Hepatocyte (in vitro differentiated cells): ENCODE measurements around the gene CENPC. TPM values are rescaled to one million over a fixed set of nuclear protein-coding genes. Genes with fewer than 3 reads are reported as not detected.

Experiments
- DNase-seq: peaks from one replicate; pipeline ENCODE4 v3.0.0-alpha.2; 2016; ENCODE audit warnings: low spot score
- H2AFZ ChIP-seq: fragments of 200-600 bp; sonication (generic); 2 replicates; pipeline ENCODE4 v1.6.0; 2016; ENCODE audit warnings: antibody characterized with exemption, mild to moderate bottlenecking
- H3K27ac ChIP-seq: fragments of 200-600 bp; sonication (generic); 2 replicates; pipeline ENCODE4 v1.5.1; 2016; ENCODE audit warnings: mild to moderate bottlenecking
- H3K27me3 ChIP-seq: fragments of 200-600 bp; sonication (generic); 2 replicates; pipeline ENCODE4 v1.6.1; 2016
- H3K36me3 ChIP-seq: fragments of 200-600 bp; sonication (generic); replicated peaks from 2 replicates; pipeline ENCODE4 v1.5.1; 2016; ENCODE audit warnings: low read depth; ENCODE audit not compliant: insufficient read depth
- H3K4me1 ChIP-seq: fragments of 200-600 bp; sonication (generic); 2 replicates; pipeline ENCODE4 v1.5.1; 2016; ENCODE audit warnings: mild to moderate bottlenecking, moderate library complexity; ENCODE audit not compliant: insufficient read depth
- H3K4me2 ChIP-seq: fragments of 200-600 bp; sonication (generic); 2 replicates; pipeline ENCODE4 v1.6.0; 2016
- H3K4me3 ChIP-seq: fragments of 200-600 bp; sonication (generic); 2 replicates; pipeline ENCODE4 v1.5.1; 2016; ENCODE audit warnings: mild to moderate bottlenecking
- H3K79me2 ChIP-seq: fragments of 200-600 bp; sonication (generic); 2 replicates; pipeline ENCODE4 v1.6.0; 2017; ENCODE audit warnings: mild to moderate bottlenecking
- H3K9me2 ChIP-seq: fragments of 200-600 bp; sonication (generic); replicated peaks from 2 replicates; pipeline ENCODE4 v1.6.0; 2017; ENCODE audit warnings: mild to moderate bottlenecking; ENCODE audit not compliant: insufficient read depth
- H3K9me3 ChIP-seq: fragments of 200-600 bp; sonication (generic); 2 replicates; pipeline ENCODE4 v1.5.1; 2016; ENCODE audit warnings: low read depth, mild to moderate bottlenecking
- H4K20me1 ChIP-seq: fragments of 200-600 bp; sonication (generic); 2 replicates; pipeline ENCODE4 v1.6.0; 2016; ENCODE audit warnings: mild to moderate bottlenecking; ENCODE audit not compliant: insufficient read depth, poor library complexity, severe bottlenecking
- EZH2 ChIP-seq: fragments of 200-600 bp; sonication (generic); IDR thresholded peaks from 2 replicates; pipeline ENCODE4 v1.6.1; 2016; ENCODE audit warnings: antibody characterized with exemption, mild to moderate bottlenecking, borderline replicate concordance
- EZH2phosphoT487 ChIP-seq: fragments of 200-600 bp; sonication (generic); IDR thresholded peaks from one replicate; pipeline ENCODE4 v1.6.1; 2018; ENCODE audit warnings: antibody characterized with exemption, mild to moderate bottlenecking, low read depth, moderate library complexity; ENCODE audit not compliant: unreplicated experiment, severe bottlenecking
- WGBS: methylation state at CpG from one replicate; pipeline ENCODE4 v1.1.6; 2016; ENCODE audit warnings: low lambda C conversion rate; ENCODE audit errors: missing lambda C conversion rate; 5-methylcytosine and 5-hydroxymethylcytosine counted together
- polyA plus RNA-seq: library from polyadenylated mRNA; unstranded; fragments of >200 nt; fragmentation: Nextera tagmentation; extraction: Ambion mirVana; gene quantifications from 2 replicates; pipeline ENCODE4 v1.2.1, GENCODE V29; 2016
- total RNA-seq: library from RNA; depleted of rRNA; stranded (reverse); fragments of >200 nt; gene quantifications from 2 replicates; pipeline ENCODE4 v1.2.3, GENCODE V29; 2014
- TF ChIP-seq, protein P1 (sequence below): fragments of 200-600 bp; sonication (generic); IDR thresholded peaks from 2 replicates; pipeline ENCODE4 v1.5.1; 2016; ENCODE audit warnings: antibody characterized with exemption, mild to moderate bottlenecking; ENCODE audit not compliant: poor library complexity

CENPC gene
- total and polyA plus RNA-seq, 2 experiments from 2014 or later: 11.2 to 20.8 TPM

DNA sequence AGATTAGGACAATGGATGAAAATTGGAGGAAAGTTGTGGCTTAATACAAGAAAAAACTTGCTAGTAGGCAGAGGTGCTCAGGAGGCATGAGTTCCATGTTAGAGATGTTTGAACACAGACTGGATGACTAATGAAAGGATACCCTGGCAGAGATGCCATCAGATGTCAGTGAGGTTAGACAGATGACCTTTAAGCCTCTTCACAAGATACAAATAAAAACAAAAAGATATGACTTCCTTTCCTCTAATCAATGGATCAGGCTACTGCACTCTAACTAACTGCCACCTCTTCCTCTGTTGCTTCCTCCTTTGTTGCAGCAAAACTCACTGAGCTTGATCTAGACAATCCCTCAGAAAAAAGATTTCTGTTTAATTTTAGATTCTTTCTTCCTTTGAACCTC is 27.9 kb upstream of the CENPC start:
- Histone ChIP-seq H3K9me3 (no peaks in the 10 kb centered on the region), H4K20me1 (no peaks in the 10 kb centered on the region), H3K4me3 (no peak overlapping the region), H3K9me2 (no peaks in the 10 kb centered on the region), H3K79me2 (no peaks in the 10 kb centered on the region), H3K27me3 (no peaks in the 10 kb centered on the region), H3K4me2 (no peak overlapping the region), H3K36me3 (no peaks in the 10 kb centered on the region), H3K27ac (no peak overlapping the region), H2AFZ (no peak overlapping the region), H3K4me1 (no peaks in the 10 kb centered on the region)
- no peak for TF ChIP-seq EZH2phosphoT487
- TF ChIP-seq, protein P1, sequence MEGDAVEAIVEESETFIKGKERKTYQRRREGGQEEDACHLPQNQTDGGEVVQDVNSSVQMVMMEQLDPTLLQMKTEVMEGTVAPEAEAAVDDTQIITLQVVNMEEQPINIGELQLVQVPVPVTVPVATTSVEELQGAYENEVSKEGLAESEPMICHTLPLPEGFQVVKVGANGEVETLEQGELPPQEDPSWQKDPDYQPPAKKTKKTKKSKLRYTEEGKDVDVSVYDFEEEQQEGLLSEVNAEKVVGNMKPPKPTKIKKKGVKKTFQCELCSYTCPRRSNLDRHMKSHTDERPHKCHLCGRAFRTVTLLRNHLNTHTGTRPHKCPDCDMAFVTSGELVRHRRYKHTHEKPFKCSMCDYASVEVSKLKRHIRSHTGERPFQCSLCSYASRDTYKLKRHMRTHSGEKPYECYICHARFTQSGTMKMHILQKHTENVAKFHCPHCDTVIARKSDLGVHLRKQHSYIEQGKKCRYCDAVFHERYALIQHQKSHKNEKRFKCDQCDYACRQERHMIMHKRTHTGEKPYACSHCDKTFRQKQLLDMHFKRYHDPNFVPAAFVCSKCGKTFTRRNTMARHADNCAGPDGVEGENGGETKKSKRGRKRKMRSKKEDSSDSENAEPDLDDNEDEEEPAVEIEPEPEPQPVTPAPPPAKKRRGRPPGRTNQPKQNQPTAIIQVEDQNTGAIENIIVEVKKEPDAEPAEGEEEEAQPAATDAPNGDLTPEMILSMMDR: no peak
- TF ChIP-seq EZH2: no peak
- no peak for DNase-seq

DNA sequence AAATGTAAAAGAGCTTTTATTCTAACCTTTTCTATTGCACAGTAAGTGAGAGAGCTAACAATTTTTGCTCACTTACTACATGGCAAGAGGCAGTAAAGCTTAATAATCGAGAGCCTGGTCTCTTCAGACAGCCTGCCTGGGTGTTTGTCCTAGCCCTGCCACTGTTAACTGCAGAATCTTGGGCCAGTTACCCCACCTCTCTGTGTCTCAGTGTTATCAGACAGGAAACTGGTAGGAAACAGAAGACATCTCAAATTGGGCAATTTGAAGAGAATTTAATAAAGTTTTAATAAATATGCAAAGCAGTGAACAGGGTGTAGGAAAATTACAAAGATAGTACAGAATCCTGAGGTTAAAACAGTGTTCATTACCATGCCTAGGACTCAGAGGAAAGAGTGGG is 26.7 kb upstream of the CENPC start:
- no peaks in the 10 kb centered on the region for H4K20me1 ChIP-seq
- H3K4me1 ChIP-seq: no peaks in the 10 kb centered on the region
- no peak overlapping the region for H3K4me2 ChIP-seq
- no peak for TF ChIP-seq EZH2phosphoT487
- TF ChIP-seq, protein P1: no peak
- TF ChIP-seq EZH2: no peak
- DNase-seq: no peak
- H3K9me2 ChIP-seq: no peaks in the 10 kb centered on the region
- no peaks in the 10 kb centered on the region for H3K79me2 ChIP-seq
- H3K9me3 ChIP-seq: no peaks in the 10 kb centered on the region
- no peak overlapping the region for H3K27ac ChIP-seq
- no peak overlapping the region for H2AFZ ChIP-seq
- H3K36me3 ChIP-seq: peaks cover 2% of the 10 kb centered on the region
- 69% methylated on average over 1 of the region's 1 CpG for WGBS
- H3K4me3 ChIP-seq: no peak overlapping the region
- H3K27me3 ChIP-seq: no peaks in the 10 kb centered on the region

DNA sequence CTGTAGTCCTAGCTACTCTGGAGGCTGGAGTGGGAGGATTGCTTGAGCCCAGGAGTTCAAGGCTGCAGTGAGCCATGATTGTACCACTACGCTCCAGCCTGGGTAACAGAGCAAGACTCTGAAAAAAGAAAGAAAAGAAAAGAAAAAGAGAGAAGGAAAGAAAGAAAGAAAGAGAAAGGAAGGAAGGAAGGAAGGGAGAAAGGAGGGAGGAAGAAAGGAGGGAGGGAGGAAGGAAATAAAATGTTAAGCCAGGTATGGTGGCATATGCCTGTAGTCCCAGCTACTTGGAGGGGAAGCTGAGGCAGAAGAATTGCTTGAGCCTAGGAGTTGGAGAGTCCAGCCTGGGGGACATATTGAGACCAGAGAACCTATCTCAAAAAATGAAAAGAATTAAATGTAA is 25.2 kb upstream of the CENPC start:
- H3K4me2 ChIP-seq: no peak overlapping the region
- no peak overlapping the region for H2AFZ ChIP-seq
- TF ChIP-seq EZH2phosphoT487 (no peak), EZH2 (no peak)
- TF ChIP-seq, protein P1: no peak
- no peaks in the 10 kb centered on the region for H4K20me1 ChIP-seq
- no peak overlapping the region for H3K27ac ChIP-seq
- H3K36me3 ChIP-seq: peaks cover 2% of the 10 kb centered on the region
- H3K9me2 ChIP-seq: no peaks in the 10 kb centered on the region
- no peak for DNase-seq
- H3K4me3 ChIP-seq: no peak overlapping the region
- no peaks in the 10 kb centered on the region for H3K79me2 ChIP-seq
- H3K4me1 ChIP-seq: no peaks in the 10 kb centered on the region
- no peaks in the 10 kb centered on the region for H3K27me3 ChIP-seq
- H3K9me3 ChIP-seq: no peaks in the 10 kb centered on the region
- 100% methylated on average over 1 of the region's 1 CpG for WGBS

DNA sequence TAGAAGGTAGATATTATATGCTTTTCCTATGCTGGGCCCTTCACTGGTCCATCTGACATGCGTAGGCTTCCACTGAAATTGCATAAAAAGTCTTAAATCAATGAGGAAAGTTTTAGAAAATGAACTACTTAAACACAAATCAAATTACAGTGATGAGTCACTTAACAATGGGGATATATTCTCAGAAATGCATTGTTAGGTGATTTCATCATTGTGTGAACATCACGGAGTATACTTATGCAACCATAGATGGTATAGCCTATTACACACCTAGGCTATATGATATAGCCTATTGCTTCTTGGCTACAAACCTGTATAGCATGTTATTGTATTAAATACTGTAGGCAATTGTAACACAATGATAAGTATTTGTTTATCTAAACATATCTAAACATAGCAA is 23.5 kb upstream of the CENPC start:
- no peak overlapping the region for H2AFZ ChIP-seq
- peaks cover 2% of the 10 kb centered on the region for H3K36me3 ChIP-seq
- no peaks in the 10 kb centered on the region for H4K20me1 ChIP-seq
- H3K27ac ChIP-seq: no peak overlapping the region
- H3K9me2 ChIP-seq: no peaks in the 10 kb centered on the region
- no peaks in the 10 kb centered on the region for H3K4me1 ChIP-seq
- no peaks in the 10 kb centered on the region for H3K27me3 ChIP-seq
- no peaks in the 10 kb centered on the region for H3K79me2 ChIP-seq
- no peak for DNase-seq
- H3K4me3 ChIP-seq: no peak overlapping the region
- H3K4me2 ChIP-seq: no peak overlapping the region
- TF ChIP-seq, protein P1: no peak
- no peak for TF ChIP-seq EZH2phosphoT487
- no peak for TF ChIP-seq EZH2
- WGBS: 67% methylated on average over 2 of the region's 2 CpGs
- H3K9me3 ChIP-seq: no peaks in the 10 kb centered on the region
